Dermis lymphatic vessel endothelial cell (primary cell): Measurements from ENCODE around the gene TAS1R2. TPM values are rescaled to one million over a fixed set of nuclear protein-coding genes. Genes with fewer than 3 reads are reported as not detected.

Experiments used
- total RNA-seq: library from RNA; depleted of rRNA; stranded (reverse); fragments of >200 nt; gene quantifications from 2 replicates; pipeline ENCODE4 v1.2.1, GENCODE V29; 2014

Gene TAS1R2
- total RNA-seq = not detected in 2 replicates

GRCh38 chr1:18859560-18859959 is at the start of gene TAS1R2:
Gene TAS1R2 (minus strand): TSS chr1:18859660. CDS start chr1:18859660, 0 bp downstream.

GRCh38 chr1:18902523-18903290 is 43.2 kb upstream of the TAS1R2 start, which contains the start of gene ALDH4A1:
Gene ALDH4A1 (minus strand): TSS chr1:18902555. CDS start chr1:18902523, 32 bp downstream.

Other genes starting within 250 kb of the TAS1R2 start
- gene PAX7, start 228.8 kb downstream of the TAS1R2 start, total RNA-seq = not detected in 2 replicates
- gene ALDH4A1, start 42.9 kb upstream of the TAS1R2 start, total RNA-seq = 15.2 and 24.5 TPM in 2 replicates
- 4.2 and 11.6 TPM in 2 replicates for gene IFFO2, start 97.0 kb upstream of the TAS1R2 start, total RNA-seq